Uterus (tissue), 4 donors: ENCODE measurements around the gene PDCD1. TPM values are rescaled to one million over a fixed set of nuclear protein-coding genes. Genes with fewer than 3 reads are reported as not detected.

Experiments used
- DNase-seq, 2 donors: peaks; one replicate each; pipeline ENCODE4 v3.0.0-alpha.2; 2019 to 2020
- H3K27ac ChIP-seq, 2 donors: fragments of 200-600 bp; sonication (generic); 1 replicate in 1 of 2; 2 replicates in 1 of 2; pipeline ENCODE4 v1.5.1; 2016 to 2018
- H3K27me3 ChIP-seq, 2 donors: fragments of 200-600 bp; sonication (generic); one replicate each; pipeline ENCODE4 v1.5.1; 2018 to 2019; ENCODE audit warnings: control low read depth in 1 of 2
- H3K36me3 ChIP-seq, 2 donors: fragments of 200-600 bp; sonication (generic); one replicate each; pipeline ENCODE4 v1.5.1; 2019; ENCODE audit warnings: control low read depth in 1 of 2
- H3K4me1 ChIP-seq, 2 donors: fragments of 200-600 bp; sonication (generic); one replicate each; pipeline ENCODE4 v1.5.1; 2018 to 2019; ENCODE audit warnings: control low read depth in 1 of 2
- H3K4me3 ChIP-seq, 2 donors: fragments of 200-600 bp; sonication (generic); 1 replicate in 1 of 2; 2 replicates in 1 of 2; pipeline ENCODE4 v1.5.1; 2018 to 2019; ENCODE audit warnings: mild to moderate bottlenecking in 1 of 2
- H3K9me3 ChIP-seq, 2 donors: fragments of 200-600 bp; sonication (generic); one replicate each; pipeline ENCODE4 v1.5.1; 2019; ENCODE audit warnings: control low read depth in 1 of 2
- POLR2A ChIP-seq, 2 donors: fragments of 450-650 bp; IDR thresholded peaks; one replicate each; pipeline ENCODE4 v1.6.1; 2016; ENCODE audit warnings: antibody characterized with exemption in 2 of 2, mild to moderate bottlenecking in 1 of 2, moderate library complexity in 1 of 2
- intact Hi-C: fragments of 100-400 bp; cut with DNase I; formaldehyde crosslinking; loops from one replicate; pipeline ENCODE4 v1.15.1; 2023; ENCODE audit warnings: low total_unique reads
- total RNA-seq, 4 donors: library from RNA; depleted of rRNA in 3 of 4; stranded (reverse); fragments of >200 nt in 3 of 4; gene quantifications; one replicate each; pipeline versions ENCODE4 v1.1.0 to v1.2.4, GENCODE V29; 2014 to 2023
- TF ChIP-seq, protein P1 (sequence below), 4 experiments: fragments of 200-600 bp in 2 of 4; fragments of 450-650 bp in 2 of 4; sonication (generic) in 2 of 4; IDR thresholded peaks; one replicate each; pipeline ENCODE4 v1.5.1; 2016 to 2019; ENCODE audit warnings: antibody characterized with exemption in 4 of 4, mild to moderate bottlenecking in 2 of 4, moderate library complexity in 1 of 4
- donor health status: DM: yes; HTN: yes; CAD: no.

The PDCD1 gene
- total RNA-seq, 4 donors from 2014 or later: 0.21 TPM; not detected in 3

DNA sequence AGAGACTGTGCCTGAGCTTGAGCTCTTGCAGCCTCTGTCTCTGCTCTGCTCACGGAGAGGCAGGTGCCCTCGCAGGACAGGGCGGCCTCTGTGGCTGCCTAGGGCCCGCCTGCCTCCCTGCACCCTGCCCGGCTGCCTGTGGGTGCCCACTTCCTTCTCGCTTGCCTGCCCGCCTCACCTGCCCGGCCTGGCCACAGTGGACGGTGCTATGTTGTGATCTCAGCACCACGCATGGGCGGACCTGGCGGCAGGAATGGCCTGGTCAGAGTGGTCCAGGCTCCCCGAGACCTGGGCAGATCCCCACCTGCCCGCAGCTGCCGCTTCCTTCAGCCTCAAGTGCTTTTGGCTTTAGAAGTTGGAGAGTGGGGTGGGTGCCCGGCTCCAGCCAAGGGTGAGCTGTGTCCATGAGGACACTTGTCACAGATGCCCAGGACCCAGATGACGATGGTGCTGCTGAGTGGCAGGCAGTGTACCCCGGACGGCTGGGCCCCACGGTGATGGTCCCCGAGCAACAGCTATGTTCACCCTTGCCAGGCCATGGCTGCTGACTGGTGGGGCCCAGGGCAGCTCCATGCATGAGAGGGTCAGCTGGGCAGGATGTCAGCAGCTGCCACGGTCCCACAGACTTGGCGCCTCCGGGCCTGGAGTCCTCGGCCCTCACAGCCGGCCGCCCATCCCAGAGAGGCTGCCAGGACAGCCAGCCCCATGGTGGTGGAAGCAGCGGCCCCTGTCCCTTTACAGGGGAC, 36.2 kb upstream of the PDCD1 start:
- no peak overlapping the region for H3K4me3 ChIP-seq
- TF ChIP-seq POLR2A (IDR thresholded peaks at IDR 0.05): no peak
- TF ChIP-seq, protein P1, sequence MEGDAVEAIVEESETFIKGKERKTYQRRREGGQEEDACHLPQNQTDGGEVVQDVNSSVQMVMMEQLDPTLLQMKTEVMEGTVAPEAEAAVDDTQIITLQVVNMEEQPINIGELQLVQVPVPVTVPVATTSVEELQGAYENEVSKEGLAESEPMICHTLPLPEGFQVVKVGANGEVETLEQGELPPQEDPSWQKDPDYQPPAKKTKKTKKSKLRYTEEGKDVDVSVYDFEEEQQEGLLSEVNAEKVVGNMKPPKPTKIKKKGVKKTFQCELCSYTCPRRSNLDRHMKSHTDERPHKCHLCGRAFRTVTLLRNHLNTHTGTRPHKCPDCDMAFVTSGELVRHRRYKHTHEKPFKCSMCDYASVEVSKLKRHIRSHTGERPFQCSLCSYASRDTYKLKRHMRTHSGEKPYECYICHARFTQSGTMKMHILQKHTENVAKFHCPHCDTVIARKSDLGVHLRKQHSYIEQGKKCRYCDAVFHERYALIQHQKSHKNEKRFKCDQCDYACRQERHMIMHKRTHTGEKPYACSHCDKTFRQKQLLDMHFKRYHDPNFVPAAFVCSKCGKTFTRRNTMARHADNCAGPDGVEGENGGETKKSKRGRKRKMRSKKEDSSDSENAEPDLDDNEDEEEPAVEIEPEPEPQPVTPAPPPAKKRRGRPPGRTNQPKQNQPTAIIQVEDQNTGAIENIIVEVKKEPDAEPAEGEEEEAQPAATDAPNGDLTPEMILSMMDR (IDR thresholded peaks at IDR 0.05): no peak
- peaks cover 6 to 18% of the 10 kb centered on the region in 2 donors for H3K4me1 ChIP-seq
- H3K27ac ChIP-seq: peak overlapping the region; percentile 82 to 85
- no peaks in the 10 kb centered on the region for H3K9me3 ChIP-seq
- peak in 1 of 2 donors; percentile 26 for DNase-seq
- no peaks in the 10 kb centered on the region for H3K36me3 ChIP-seq
- intact Hi-C loops: no loop called here
- no peaks in the 10 kb centered on the region for H3K27me3 ChIP-seq

DNA sequence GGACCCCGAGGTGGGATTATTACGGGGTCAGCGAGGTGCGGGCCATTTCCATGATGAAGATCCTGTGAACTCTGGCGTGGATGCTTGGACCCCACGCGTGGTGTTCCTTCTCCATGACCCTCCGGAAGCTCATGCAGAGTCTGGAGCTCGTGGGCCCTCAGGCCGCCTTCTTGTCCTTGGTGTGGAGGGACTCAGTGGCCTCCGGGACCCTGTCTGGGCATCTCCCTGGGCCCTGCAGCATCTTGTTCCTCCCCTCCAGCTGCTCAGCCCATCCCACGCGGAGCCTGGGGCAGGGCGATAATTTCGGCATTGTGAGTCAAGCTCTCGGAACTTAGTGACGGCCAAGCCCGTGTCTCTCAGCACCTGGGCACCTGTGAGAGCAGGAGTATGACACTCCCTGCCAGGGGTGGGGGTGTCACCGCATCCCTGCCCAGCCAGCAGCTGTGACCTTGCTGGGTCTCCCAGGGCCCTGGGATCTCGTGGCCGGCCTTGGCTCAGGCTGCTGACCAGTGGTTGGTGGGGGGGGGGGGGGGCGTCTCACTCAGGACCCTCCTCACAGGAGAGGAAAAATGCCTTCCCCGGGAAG, 35.5 kb upstream of the PDCD1 start:
- H3K4me1 ChIP-seq: peaks cover 5 to 12% of the 10 kb centered on the region in 2 donors
- DNase-seq: peak; percentile 21 to 35
- no peaks in the 10 kb centered on the region for H3K36me3 ChIP-seq
- TF ChIP-seq, protein P1 (IDR thresholded peaks at IDR 0.05): no peak
- no peak for TF ChIP-seq POLR2A (IDR thresholded peaks at IDR 0.05)
- H3K4me3 ChIP-seq: no peak overlapping the region
- no peaks in the 10 kb centered on the region for H3K27me3 ChIP-seq
- H3K27ac ChIP-seq: peak overlapping the region; percentile 82 to 85
- H3K9me3 ChIP-seq: no peaks in the 10 kb centered on the region
- intact Hi-C loops: no loop called here

GRCh38 chr2:241893265-241893664, 34.6 kb upstream of the PDCD1 start:
- Histone ChIP-seq H3K4me1 (peaks cover 5 to 6% of the 10 kb centered on the region in 2 donors), H3K9me3 (no peaks in the 10 kb centered on the region), H3K4me3 (no peak overlapping the region), H3K27me3 (no peaks in the 10 kb centered on the region), H3K36me3 (no peaks in the 10 kb centered on the region), H3K27ac (peak overlapping the region; percentile 82 to 85)
- intact Hi-C loops: no loop called here
- TF ChIP-seq, protein P1 (IDR thresholded peaks at IDR 0.05): no peak
- TF ChIP-seq POLR2A (IDR thresholded peaks at IDR 0.05): no peak
- peak in 1 of 2 donors; percentile 35 for DNase-seq

DNA sequence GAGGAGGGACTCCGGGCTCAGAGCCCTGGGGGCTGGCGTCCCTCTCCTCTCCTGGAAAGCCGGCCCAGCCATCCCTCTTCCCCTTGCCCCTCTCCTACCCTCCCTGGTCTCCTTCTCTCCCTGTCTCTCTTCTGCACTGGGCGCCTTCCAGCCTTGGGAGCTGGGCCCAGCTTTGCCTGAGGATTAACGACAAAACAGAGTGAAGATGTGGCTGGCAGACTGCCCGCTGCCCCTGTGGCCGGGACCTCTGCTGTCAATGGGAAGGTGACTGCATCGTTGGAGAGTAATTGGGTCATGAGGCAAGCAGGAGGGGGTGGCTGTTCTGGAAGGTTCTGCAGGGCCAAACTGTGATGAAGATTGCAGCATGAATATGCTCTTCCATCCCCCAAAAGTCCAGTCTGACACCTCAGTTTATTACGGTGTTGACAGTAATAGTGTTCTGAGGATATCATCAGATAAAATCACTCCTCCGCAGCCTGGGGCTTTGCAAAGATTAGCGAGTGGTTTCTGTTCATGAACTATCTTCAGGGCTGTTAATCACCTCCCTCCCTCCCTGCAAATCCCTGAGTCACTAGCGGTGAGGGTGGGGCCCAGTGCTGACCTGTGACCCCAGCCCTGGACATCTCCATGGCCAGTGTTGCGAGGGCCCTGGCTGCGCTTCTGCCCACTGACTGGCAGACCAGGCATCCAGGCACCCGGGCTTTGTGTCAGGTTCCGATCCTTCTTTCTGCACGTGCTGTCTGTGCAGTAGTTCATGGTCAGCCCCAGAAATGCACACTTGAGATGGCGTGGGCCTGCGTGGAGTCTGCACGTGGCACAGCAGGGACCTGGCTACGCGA, 33.8 kb upstream of the PDCD1 start:
- Histone ChIP-seq H3K27ac (peak overlapping the region; percentile 82 to 85), H3K27me3 (no peaks in the 10 kb centered on the region)

More for the DNA sequence above, 33.8 kb upstream of the PDCD1 start:
- intact Hi-C loops: no loop called here
- Histone ChIP-seq H3K9me3 (no peaks in the 10 kb centered on the region), H3K4me3 (no peak overlapping the region), H3K36me3 (no peaks in the 10 kb centered on the region), H3K4me1 (peaks cover 5 to 6% of the 10 kb centered on the region in 2 donors)
- peak in 1 of 2 donors; percentile 18 for TF ChIP-seq POLR2A (IDR thresholded peaks at IDR 0.05)
- TF ChIP-seq, protein P1 (IDR thresholded peaks at IDR 0.05): peak in 1 of 4 experiments; percentile 16
- peak; percentile 89 to 94 for DNase-seq
